Measurements from ENCODE around the gene GADD45B.

The GADD45B gene

GRCh38 chr19:2527171-2527570 is 51.2 kb downstream of the GADD45B start:
- Histone ChIP-seq H2AFZ (ENCODE audit: low read depth, low read length) (no peak overlapping the region), H3K4me1 (ENCODE audit: insufficient read depth, low read length) (peaks cover 8% of the 10 kb centered on the region), H3K36me3 (ENCODE audit: insufficient read depth, low read length) (no peaks in the 10 kb centered on the region), H3K27me3 (ENCODE audit: insufficient read depth, low read length) (no peaks in the 10 kb centered on the region), H3K9me3 (ENCODE audit: low read length) (no peaks in the 10 kb centered on the region), H3K4me3 (ENCODE audit: low read length) (no peak overlapping the region)

GRCh38 chr19:2527686-2528085 is 51.8 kb downstream of the GADD45B start:
- Histone ChIP-seq H3K4me3 (ENCODE audit: low read length) (no peak overlapping the region), H3K4me1 (ENCODE audit: insufficient read depth, low read length) (peaks cover 8% of the 10 kb centered on the region), H3K9me3 (ENCODE audit: low read length) (peaks cover 5% of the 10 kb centered on the region), H3K27me3 (ENCODE audit: insufficient read depth, low read length) (no peaks in the 10 kb centered on the region), H3K36me3 (ENCODE audit: insufficient read depth, low read length) (no peaks in the 10 kb centered on the region), H2AFZ (ENCODE audit: low read depth, low read length) (no peak overlapping the region)

Data from neuron (in vitro differentiated cells).